DOHH2 (cell line): Measurements from ENCODE around the gene MYBPC2.

Experiments
- CTCF ChIP-seq: fragments of 200-600 bp; sonication (generic); IDR thresholded peaks from one replicate; pipeline ENCODE4 v1.5.1; 2014; ENCODE audit warnings: antibody characterized with exemption, mild to moderate bottlenecking, low read depth, low read length; ENCODE audit not compliant: poor library complexity, severe bottlenecking
- EZH2phosphoT487 ChIP-seq: fragments of 200-600 bp; sonication (generic); IDR thresholded peaks from 2 replicates; pipeline ENCODE4 v1.6.1; 2017; ENCODE audit warnings: borderline replicate concordance, mild to moderate bottlenecking, antibody characterized with exemption, low read length, moderate library complexity, mixed read lengths

- TF ChIP-seq CTCF = no peak
- TF ChIP-seq EZH2phosphoT487 = no peak
Measured at GRCh38 chr19:50434525-50434924, 1.8 kb downstream of the MYBPC2 start.
